Mucosa of stomach (tissue), 1 donor: ENCODE data around the gene PCDHB11.
"Not testable (repeated sequence)": the region's sequence is repeated elsewhere in the genome, so short reads cannot be mapped to it uniquely, and the experiment has no call there.

Experiments
- H3K27me3 ChIP-seq: one replicate; pipeline ENCODE4 v1.7.0; 2013; ENCODE audit warnings: mild to moderate bottlenecking, low read length; ENCODE audit not compliant: control insufficient read depth, insufficient read depth
- H3K36me3 ChIP-seq: one replicate; pipeline ENCODE4 v1.7.0; 2013; ENCODE audit warnings: low read length; ENCODE audit not compliant: control insufficient read depth, insufficient read depth
- H3K4me1 ChIP-seq: one replicate; pipeline ENCODE4 v1.7.0; 2013; ENCODE audit warnings: mild to moderate bottlenecking, low read length; ENCODE audit not compliant: control insufficient read depth, insufficient read depth
- H3K4me3 ChIP-seq: one replicate; pipeline ENCODE4 v1.7.0; 2013; ENCODE audit warnings: low read length
- H3K9ac ChIP-seq: one replicate; pipeline ENCODE4 v1.7.0; 2013; ENCODE audit warnings: mild to moderate bottlenecking, low read length, moderate library complexity
- H3K9me3 ChIP-seq: one replicate; pipeline ENCODE4 v1.7.0; 2013; ENCODE audit warnings: mild to moderate bottlenecking, low read length, moderate library complexity; ENCODE audit not compliant: control insufficient read depth
- donor health status: Pancreatic carcinoma.

PCDHB11 gene

DNA sequence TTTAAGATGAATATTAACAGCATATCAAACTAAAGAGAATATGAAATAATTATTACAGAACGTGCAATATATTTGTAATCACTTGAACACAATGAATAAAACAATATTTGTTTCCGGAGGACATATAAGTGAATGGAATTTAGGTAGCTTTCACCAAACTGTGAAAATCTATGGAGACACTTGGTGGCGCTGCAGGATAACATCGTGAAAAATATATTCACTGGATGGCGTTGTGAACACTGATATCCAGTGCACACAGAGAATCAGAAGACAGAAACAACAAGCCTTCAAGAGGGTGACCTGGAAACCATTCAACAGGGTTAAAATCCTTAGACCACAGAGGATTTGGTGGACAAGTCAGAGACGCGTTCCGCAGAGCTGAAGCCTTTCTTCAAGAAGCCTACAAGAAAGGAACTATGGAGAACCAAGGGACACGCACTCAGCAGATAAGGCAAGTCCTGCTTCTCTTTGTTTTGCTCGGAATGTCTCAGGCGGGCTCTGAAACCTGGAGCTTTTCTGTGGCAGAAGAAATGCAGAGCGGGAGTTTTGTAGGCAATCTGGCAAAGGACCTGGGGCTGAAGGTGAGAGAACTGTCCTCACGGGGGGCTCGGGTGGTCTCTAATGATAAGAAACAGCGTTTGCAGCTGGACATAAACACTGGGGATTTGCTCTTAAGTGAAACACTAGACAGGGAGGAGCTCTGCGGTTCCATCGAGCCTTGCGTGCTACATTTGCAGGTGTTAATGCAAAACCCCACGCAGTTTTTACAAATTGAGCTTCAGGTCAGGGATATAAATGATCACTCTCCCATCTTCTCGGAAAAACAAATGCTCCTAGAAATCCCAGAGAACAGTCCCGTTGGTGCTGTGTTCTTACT, at the start of gene PCDHB11:
TSS of gene PCDHB11 (plus strand) at position 269 of the 877 bp plus-strand sequence. CDS start at position 417, 148 bp downstream.
- Histone ChIP-seq H3K4me1 (no peaks in the 10 kb centered on the region), H3K36me3 (no peaks in the 10 kb centered on the region)

DNA sequence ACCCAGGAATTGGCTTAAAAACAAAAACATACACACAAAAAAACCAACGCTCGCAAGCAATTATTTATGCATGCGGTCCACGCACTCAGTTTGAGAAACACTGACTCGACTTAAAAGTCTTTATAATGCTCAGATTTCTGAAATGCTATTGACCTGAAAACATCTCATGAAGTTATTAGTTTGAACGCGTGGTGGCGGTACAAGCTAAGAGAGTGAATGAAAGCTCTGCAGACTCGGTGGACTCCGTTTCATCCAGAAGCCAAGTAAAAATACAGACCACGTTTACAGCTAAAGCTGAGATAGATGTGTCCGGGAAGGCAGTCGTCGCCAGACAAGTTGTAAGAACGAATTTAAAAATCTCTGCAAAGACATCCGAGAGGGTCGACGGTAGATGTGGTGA, 49.6 kb upstream of the PCDHB11 start, which contains the start of gene PCDHB6:
TSS of gene PCDHB6 (plus strand) at position 246 of the 400 bp plus-strand sequence. CDS start 201 bp downstream, outside the sequence.
- Histone ChIP-seq H3K27me3 (no peaks in the 10 kb centered on the region), H3K9me3 (no peaks in the 10 kb centered on the region), H3K4me1 (no peaks in the 10 kb centered on the region), H3K9ac (no peak within 1 kb of the TSS), H3K36me3 (no peaks in the 10 kb centered on the region), H3K4me3 (no peak within 1 kb of the TSS)

More for the DNA sequence above, at the start of gene PCDHB11:
- Histone ChIP-seq H3K4me3 (no peak within 1 kb of the TSS), H3K27me3 (no peaks in the 10 kb centered on the region), H3K9me3 (no peaks in the 10 kb centered on the region), H3K9ac (no peak within 1 kb of the TSS)

DNA sequence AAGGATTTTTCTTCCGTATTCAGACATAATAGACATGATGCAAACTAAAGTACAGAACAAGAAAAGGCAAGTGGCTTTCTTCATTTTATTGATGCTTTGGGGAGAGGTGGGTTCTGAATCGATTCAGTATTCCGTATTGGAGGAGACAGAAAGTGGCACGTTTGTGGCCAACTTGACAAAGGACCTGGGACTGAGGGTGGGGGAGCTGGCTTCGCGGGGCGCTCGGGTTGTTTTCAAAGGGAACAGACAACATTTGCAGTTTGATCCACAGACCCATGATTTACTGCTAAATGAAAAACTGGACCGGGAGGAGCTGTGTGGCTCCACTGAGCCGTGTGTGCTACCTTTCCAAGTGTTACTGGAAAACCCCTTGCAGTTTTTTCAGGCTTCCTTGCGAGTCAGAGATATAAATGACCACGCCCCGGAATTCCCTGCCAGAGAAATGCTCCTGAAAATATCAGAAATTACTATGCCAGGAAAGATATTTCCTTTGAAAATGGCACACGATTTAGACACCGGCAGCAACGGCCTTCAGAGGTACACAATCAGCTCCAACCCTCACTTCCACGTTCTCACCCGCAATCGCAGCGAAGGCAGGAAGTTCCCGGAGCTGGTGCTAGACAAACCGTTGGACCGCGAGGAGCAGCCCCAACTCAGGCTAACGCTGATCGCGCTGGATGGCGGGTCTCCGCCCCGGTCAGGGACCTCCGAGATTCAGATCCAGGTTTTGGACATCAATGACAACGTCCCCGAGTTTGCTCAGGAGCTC, 49.0 kb upstream of the PCDHB11 start:
- Histone ChIP-seq H3K9me3 (no peaks in the 10 kb centered on the region), H3K27me3 (no peaks in the 10 kb centered on the region)

DNA sequence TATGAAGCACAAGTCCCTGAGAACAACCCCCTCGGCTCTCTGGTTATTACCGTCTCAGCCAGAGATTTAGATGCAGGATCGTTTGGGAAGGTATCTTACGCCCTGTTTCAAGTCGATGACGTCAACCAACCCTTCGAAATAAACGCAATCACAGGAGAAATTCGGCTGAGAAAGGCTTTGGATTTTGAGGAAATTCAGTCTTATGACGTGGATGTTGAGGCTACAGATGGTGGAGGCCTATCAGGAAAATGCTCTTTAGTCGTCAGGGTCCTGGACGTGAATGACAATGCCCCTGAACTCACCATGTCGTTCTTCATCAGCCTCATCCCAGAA, 48.5 kb upstream of the PCDHB11 start:
- no peak overlapping the region for H3K9ac ChIP-seq
- no peak overlapping the region for H3K4me3 ChIP-seq
- H3K36me3 ChIP-seq = no peaks in the 10 kb centered on the region
- no peaks in the 10 kb centered on the region for H3K9me3 ChIP-seq
- no peaks in the 10 kb centered on the region for H3K27me3 ChIP-seq
- no peaks in the 10 kb centered on the region for H3K4me1 ChIP-seq

More for the DNA sequence above, 49.0 kb upstream of the PCDHB11 start:
- Histone ChIP-seq H3K4me3 (no peak overlapping the region), H3K4me1 (no peaks in the 10 kb centered on the region), H3K9ac (no peak overlapping the region), H3K36me3 (no peaks in the 10 kb centered on the region)

- H3K4me1 ChIP-seq, H3K9me3 ChIP-seq, H3K36me3 ChIP-seq, H3K9ac ChIP-seq, H3K27me3 ChIP-seq, H3K4me3 ChIP-seq: not testable (repeated sequence)
Measured at GRCh38 chr5:141151632-141152031, 47.8 kb upstream of the PCDHB11 start.

GRCh38 chr5:141152096-141152495, 47.3 kb upstream of the PCDHB11 start:
- H3K4me1 ChIP-seq, H3K9ac ChIP-seq, H3K4me3 ChIP-seq, H3K9me3 ChIP-seq, H3K27me3 ChIP-seq, H3K36me3 ChIP-seq: not testable (repeated sequence)

DNA sequence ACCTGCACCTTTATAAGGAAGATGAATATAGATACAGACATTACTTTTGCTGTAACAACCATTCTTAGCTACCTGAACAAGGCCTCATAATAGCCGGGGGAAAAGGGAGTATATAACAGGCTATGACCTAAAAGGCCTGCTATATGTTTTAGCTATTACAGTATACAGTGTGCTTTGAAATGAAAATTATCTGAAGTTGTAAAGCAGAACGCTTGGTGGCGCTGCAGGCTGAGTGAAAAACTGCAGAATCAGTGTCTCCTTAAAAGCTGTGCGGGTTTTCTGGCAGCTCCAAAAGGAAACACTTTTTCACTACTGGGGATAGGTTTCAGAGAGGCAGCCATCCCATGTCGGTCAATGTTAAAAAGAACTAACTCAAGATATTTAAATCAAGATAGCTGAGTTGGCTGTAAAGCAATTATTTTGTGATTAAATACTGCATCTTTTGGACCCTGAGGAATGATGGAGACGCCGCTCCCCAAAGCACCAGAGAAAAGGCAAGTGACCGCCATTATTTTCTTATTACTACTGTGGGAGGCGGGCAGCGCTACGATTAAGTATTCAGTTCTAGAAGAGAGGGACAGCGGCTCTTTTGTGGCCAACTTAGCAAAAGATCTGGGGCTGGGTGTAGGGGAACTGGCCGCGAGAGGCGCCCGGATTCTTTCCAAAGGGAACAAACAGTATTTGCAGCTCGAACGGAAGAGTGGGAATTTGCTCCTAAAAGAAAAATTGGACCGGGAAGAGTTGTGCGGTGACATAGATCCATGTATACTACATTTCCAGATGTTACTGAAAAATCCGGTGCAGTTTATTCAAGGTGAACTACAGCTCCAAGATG, 43.7 kb upstream of the PCDHB11 start:
- Histone ChIP-seq H3K4me1 (no peaks in the 10 kb centered on the region), H3K9ac (no peak overlapping the region), H3K36me3 (no peaks in the 10 kb centered on the region), H3K27me3 (no peaks in the 10 kb centered on the region), H3K4me3 (no peak overlapping the region), H3K9me3 (no peaks in the 10 kb centered on the region)

DNA sequence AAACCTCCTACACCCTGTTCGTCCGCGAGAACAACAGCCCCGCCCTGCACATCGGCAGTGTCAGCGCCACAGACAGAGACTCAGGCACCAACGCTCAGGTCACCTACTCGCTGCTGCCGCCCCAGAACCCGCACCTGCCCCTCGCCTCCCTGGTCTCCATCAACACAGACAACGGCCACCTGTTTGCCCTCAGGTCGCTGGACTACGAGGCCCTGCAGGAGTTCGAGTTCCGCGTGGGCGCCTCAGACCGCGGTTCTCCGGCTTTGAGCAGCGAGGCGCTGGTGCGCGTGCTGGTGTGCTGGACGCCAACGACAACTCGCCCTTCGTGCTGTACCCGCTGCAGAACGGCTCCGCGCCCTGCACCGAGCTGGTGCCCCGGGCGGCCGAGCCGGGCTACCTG, 42.1 kb upstream of the PCDHB11 start:
- H3K9ac ChIP-seq, H3K4me3 ChIP-seq, H3K4me1 ChIP-seq, H3K9me3 ChIP-seq, H3K36me3 ChIP-seq, H3K27me3 ChIP-seq: not testable (repeated sequence)

GRCh38 chr5:141157901-141158300, 41.5 kb upstream of the PCDHB11 start:
- H3K4me3 ChIP-seq, H3K27me3 ChIP-seq, H3K4me1 ChIP-seq, H3K36me3 ChIP-seq, H3K9ac ChIP-seq, H3K9me3 ChIP-seq: not testable (repeated sequence)

- H3K27me3 ChIP-seq = no peaks in the 10 kb centered on the region
- H3K4me1 ChIP-seq = no peaks in the 10 kb centered on the region
- no peak within 1 kb of the TSS for H3K4me3 ChIP-seq
- H3K9me3 ChIP-seq = no peaks in the 10 kb centered on the region
- no peak within 1 kb of the TSS for H3K9ac ChIP-seq
- no peaks in the 10 kb centered on the region for H3K36me3 ChIP-seq
Measured at GRCh38 chr5:141172381-141173204, 26.8 kb upstream of the PCDHB11 start, which contains the start of gene PCDHB7. Gene PCDHB7 (plus strand): TSS chr5:141172644. CDS start chr5:141172836, 192 bp downstream.
